Measurements from ENCODE around the gene PCDHA8.

Gene PCDHA8

DNA sequence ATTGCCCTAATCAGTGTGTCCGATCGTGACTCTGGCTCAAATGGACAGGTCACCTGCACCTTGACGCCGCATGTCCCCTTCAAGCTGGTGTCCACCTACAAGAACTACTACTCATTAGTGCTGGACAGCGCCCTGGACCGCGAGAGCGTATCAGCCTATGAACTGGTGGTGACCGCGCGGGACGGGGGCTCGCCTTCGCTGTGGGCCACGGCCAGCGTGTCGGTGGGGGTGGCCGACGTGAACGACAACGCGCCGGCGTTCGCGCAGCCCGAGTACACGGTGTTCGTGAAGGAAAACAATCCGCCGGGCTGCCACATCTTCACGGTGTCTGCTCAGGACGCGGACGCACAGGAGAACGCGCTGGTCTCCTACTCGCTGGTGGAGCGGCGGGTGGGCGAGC lies 42.4 kb downstream of the PCDHA8 start:
- Histone ChIP-seq H3K9me3 (ENCODE audit: insufficient read depth, low read depth, low read length) (no peaks in the 10 kb centered on the region), H3K36me3 (ENCODE audit: insufficient read depth, low read length) (no peaks in the 10 kb centered on the region), H3K4me2 (ENCODE audit: low read depth, low read length, poor library complexity, severe bottlenecking) (no peak overlapping the region), H3K9me2 (replicated peaks; ENCODE audit: low read depth, low read length) (no peaks in the 10 kb centered on the region), H3K79me2 (ENCODE audit: insufficient read depth, low read length) (no peaks in the 10 kb centered on the region), H4K20me1 (ENCODE audit: insufficient read depth, low read length, poor library complexity, severe bottlenecking) (no peaks in the 10 kb centered on the region), H3K27me3 (ENCODE audit: insufficient read depth, low read length, poor library complexity, severe bottlenecking) (no peaks in the 10 kb centered on the region), H3K4me3 (ENCODE audit: low read length, poor library complexity, severe bottlenecking) (no peak overlapping the region), H3F3A (ENCODE audit: low read depth) (no peaks in the 10 kb centered on the region), H2AFZ (ENCODE audit: low read length) (no peak overlapping the region), H3K4me1 (ENCODE audit: insufficient read depth, low read length, poor library complexity, severe bottlenecking) (no peaks in the 10 kb centered on the region), H3K9ac (ENCODE audit: low read depth, low read length, poor library complexity, severe bottlenecking) (no peak overlapping the region)
- TF ChIP-seq EZH2phosphoT487 (IDR thresholded peaks at IDR 0.05; ENCODE audit: borderline replicate concordance): no peak
- TF ChIP-seq, protein P1, sequence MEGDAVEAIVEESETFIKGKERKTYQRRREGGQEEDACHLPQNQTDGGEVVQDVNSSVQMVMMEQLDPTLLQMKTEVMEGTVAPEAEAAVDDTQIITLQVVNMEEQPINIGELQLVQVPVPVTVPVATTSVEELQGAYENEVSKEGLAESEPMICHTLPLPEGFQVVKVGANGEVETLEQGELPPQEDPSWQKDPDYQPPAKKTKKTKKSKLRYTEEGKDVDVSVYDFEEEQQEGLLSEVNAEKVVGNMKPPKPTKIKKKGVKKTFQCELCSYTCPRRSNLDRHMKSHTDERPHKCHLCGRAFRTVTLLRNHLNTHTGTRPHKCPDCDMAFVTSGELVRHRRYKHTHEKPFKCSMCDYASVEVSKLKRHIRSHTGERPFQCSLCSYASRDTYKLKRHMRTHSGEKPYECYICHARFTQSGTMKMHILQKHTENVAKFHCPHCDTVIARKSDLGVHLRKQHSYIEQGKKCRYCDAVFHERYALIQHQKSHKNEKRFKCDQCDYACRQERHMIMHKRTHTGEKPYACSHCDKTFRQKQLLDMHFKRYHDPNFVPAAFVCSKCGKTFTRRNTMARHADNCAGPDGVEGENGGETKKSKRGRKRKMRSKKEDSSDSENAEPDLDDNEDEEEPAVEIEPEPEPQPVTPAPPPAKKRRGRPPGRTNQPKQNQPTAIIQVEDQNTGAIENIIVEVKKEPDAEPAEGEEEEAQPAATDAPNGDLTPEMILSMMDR (conservative IDR thresholded peaks at IDR 0.05; ENCODE audit: low read length): no peak

DNA sequence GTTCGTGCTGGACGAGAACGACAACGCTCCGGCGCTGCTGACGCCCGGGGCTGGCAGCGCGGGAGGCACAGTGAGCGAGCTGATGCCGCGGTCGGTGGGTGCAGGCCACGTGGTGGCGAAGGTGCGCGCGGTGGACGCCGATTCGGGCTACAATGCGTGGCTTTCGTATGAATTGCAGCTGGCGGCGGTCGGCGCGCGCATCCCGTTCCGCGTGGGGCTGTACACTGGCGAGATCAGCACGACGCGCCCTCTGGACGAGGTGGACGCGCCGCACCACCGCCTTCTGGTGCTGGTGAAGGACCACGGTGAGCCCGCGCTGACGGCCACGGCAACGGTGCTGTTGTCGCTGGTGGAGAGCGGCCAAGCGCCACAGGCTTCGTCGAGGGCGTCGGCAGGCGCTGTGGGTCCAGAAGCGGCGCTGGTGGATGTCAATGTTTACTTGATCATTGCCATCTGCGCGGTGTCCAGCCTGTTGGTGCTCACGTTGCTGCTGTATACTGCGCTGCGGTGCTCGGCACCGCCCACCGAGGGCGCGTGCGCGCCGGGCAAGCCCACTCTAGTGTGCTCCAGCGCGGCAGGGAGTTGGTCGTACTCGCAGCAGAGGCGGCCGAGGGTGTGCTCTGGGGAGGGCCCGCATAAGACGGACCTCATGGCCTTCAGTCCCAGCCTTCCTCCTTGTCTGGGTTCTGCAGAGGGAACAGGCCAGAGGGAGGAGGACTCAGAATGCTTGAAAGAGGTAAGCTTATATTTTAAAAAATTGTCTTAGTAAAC lies 43.1 kb downstream of the PCDHA8 start:
- no peaks in the 10 kb centered on the region for H3K36me3 ChIP-seq (ENCODE audit: insufficient read depth, low read length)

More for the DNA sequence above, 43.1 kb downstream of the PCDHA8 start:
- Histone ChIP-seq H2AFZ (ENCODE audit: low read length) (no peak overlapping the region), H3K4me3 (ENCODE audit: low read length, poor library complexity, severe bottlenecking) (no peak overlapping the region), H3K27me3 (ENCODE audit: insufficient read depth, low read length, poor library complexity, severe bottlenecking) (no peaks in the 10 kb centered on the region), H3K4me1 (ENCODE audit: insufficient read depth, low read length, poor library complexity, severe bottlenecking) (no peaks in the 10 kb centered on the region), H4K20me1 (ENCODE audit: insufficient read depth, low read length, poor library complexity, severe bottlenecking) (no peaks in the 10 kb centered on the region), H3K9me2 (replicated peaks; ENCODE audit: low read depth, low read length) (no peaks in the 10 kb centered on the region), H3K9ac (ENCODE audit: low read depth, low read length, poor library complexity, severe bottlenecking) (no peak overlapping the region), H3K79me2 (ENCODE audit: insufficient read depth, low read length) (no peaks in the 10 kb centered on the region), H3F3A (ENCODE audit: low read depth) (no peaks in the 10 kb centered on the region), H3K9me3 (ENCODE audit: insufficient read depth, low read depth, low read length) (no peaks in the 10 kb centered on the region), H3K4me2 (ENCODE audit: low read depth, low read length, poor library complexity, severe bottlenecking) (no peak overlapping the region)
- TF ChIP-seq, protein P1 (conservative IDR thresholded peaks at IDR 0.05; ENCODE audit: low read length): no peak
- TF ChIP-seq EZH2phosphoT487 (IDR thresholded peaks at IDR 0.05; ENCODE audit: borderline replicate concordance): no peak
